SKM-1 (cell line): ENCODE data around the gene MAP3K8.
"Not testable (repeated sequence)": the region's sequence is repeated elsewhere in the genome, so short reads cannot be mapped to it uniquely, and the experiment has no call there.

Experiments used
- DNase-seq: peaks from one replicate; lab custom pipeline; 2025; ENCODE audit not compliant: unreplicated experiment; lab: John Stamatoyannopoulos, UW

The MAP3K8 gene

DNA sequence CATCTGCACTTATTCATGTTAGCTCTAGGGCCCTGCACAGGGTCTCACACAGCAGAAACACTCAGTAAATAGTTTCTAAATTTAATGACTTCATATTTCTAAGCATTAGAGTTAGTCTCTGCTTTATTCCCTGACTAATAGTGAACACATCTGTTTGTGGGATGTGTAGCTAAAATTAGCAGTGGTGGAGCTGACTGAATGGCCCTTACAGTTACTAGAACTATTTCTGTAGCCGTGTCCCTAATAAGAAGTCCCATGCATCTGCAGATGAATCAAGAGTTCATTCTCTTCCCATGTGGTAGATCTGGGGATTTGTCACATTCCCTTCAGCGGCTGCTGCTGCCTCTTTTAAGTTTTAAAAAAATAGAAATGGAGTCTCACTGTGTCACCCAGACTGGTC lies 11.7 kb downstream of the MAP3K8 start:
- no peak for DNase-seq

DNA sequence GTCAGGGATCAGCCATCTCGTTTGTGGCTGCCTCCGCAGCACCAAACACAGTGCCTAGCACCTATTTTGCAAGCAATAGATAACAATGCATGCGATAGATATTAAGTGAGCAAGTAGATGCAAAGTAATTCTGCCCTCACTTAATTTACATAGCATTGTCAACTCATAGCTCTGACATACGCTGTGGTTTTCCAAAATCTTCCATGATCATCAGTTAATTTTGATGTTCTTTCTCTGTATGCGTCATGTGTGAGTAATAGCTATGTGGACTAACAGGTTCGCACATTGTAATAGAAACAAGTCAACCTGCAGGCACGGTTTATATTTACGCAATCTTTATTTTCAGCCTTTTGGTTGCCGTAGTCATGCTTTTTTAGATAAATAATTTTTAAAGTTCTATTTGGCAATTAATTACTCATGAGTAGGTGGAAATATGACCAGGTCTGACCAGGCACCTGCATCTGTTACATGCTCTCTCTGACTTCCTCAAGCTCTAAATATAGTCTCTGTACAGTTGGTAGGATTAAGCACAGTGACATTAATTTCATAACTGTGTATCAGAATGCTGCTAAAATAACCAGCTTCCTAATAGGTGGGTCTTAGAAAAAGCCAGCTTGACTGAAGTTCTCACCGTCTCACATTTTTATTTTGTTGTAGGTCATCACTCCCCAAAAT lies 13.3 kb downstream of the MAP3K8 start:
- no peak for DNase-seq

DNA sequence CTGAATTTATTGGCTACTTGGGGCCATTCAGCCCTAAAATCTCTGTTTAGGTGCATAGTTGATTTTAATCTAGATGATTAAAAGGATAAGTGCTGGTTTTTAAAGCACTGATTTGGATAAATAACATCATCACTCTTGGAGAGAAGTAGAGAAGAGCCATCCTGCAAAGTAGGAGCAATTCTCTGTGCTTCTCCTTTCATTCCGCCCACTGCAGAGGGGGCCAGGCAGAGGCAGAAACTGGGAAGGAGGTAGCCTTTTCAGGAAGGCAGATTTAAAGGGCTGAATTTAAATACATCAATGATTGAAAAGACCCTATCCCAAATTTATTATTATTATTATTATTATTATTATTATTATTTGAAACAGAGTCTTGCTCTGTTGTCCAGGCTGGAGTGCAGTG lies 14.1 kb downstream of the MAP3K8 start:
- DNase-seq, result no peak

DNA sequence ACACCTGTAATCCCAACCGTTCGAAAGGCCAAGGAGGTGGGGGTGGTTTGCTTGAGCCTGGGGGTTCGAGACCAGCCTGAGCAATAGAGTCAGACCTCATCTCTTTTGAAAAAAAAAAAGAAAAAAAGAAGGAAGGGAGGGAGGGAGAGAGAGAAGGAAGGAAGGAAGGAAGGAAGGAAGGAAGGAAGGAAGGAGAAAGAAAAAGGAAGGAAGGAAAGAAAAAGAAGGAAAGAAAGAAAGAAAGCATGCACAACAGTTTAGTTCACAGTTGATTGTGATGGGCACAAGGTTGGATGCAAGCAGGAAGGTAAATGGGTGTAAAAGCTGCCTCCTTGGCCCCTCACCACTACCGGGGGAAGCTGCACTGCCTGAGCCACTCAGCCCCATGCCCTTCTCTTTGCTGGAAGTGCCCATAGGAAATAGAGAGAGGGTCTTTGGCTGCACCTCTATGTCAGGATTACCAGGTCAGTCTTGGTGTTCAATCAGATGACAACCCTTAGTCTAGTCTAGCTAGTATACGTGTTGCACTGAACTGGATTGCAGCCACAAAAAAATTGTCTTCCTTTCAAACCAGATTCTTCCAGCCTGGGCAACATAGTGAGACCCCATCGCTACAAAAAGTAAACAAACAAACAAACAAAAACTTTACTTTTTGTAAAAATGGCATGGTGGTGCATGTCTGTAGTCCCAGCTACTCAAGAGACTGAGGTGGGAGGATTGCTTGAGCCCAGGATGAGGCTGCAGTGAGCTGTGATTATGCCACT lies 20.0 kb downstream of the MAP3K8 start:
- no peak for DNase-seq

GRCh38 chr10:30454744-30455510 lies 20.9 kb downstream of the MAP3K8 start:
- DNase-seq, result no peak

GRCh38 chr10:30455816-30456215 lies 21.8 kb downstream of the MAP3K8 start:
- DNase-seq, result no peak

DNA sequence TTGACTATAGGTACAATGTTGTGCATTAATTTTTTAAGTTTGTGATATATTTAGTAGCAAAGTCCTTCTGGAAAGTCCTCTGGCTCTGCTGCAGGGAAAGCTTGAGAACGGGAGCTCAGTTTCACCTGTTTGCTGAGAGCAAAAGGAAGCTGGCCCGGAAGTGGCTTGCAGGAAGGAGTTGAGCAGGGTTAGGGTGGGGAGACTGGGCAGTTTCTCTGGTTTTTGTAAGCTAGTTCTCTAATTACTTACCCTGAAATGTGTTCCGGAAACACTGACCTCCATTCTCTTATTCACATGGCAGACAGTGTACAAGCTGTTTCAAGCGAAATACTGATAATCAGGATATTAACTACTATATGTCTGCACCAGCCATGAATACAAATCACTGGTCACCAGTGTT lies 22.3 kb downstream of the MAP3K8 start:
- peak; percentile 64 for DNase-seq

DNA sequence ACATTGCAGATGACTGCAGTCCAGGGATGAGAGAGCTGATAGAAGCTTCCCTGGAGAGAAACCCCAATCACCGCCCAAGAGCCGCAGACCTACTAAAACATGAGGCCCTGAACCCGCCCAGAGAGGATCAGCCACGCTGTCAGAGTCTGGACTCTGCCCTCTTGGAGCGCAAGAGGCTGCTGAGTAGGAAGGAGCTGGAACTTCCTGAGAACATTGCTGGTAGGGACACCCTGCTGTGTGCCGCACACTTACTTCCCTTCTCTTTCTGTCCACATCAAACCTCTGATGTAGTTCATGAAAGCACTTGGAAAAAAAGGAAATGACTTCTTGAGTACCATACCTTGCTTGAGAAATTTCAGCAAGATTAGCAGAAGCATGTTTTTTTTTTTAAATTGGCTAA lies 25.3 kb downstream of the MAP3K8 start:
- DNase-seq, result peak; percentile 31

- DNase-seq, result no peak
Observed at GRCh38 chr10:30460121-30460520, 26.1 kb downstream of the MAP3K8 start.

GRCh38 chr10:30462513-30462912 lies 28.5 kb downstream of the MAP3K8 start:
- no peak for DNase-seq

GRCh38 chr10:30463944-30464451 lies 30.0 kb downstream of the MAP3K8 start:
- no peak for DNase-seq

- no peak for DNase-seq
Observed at GRCh38 chr10:30464675-30465074, 30.7 kb downstream of the MAP3K8 start.

DNA sequence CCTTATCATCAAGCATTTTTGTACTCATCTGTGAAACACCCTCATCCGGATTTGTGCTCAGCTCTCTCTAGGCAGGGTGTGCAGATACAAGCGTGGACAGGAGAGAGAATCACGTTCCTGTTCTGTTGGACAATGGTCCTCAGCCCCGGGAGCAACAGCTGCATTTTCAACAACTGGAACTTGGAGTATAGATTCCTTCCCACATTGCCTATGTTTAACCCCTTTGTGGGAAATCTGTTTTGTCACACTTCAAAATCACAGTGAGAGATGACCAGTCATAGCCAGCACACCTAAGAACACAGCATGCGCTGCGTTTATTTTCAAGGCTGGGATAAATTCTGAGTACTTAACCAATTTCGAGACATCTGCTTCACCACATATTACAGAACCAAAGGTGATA lies 32.5 kb downstream of the MAP3K8 start:
- no peak for DNase-seq

DNA sequence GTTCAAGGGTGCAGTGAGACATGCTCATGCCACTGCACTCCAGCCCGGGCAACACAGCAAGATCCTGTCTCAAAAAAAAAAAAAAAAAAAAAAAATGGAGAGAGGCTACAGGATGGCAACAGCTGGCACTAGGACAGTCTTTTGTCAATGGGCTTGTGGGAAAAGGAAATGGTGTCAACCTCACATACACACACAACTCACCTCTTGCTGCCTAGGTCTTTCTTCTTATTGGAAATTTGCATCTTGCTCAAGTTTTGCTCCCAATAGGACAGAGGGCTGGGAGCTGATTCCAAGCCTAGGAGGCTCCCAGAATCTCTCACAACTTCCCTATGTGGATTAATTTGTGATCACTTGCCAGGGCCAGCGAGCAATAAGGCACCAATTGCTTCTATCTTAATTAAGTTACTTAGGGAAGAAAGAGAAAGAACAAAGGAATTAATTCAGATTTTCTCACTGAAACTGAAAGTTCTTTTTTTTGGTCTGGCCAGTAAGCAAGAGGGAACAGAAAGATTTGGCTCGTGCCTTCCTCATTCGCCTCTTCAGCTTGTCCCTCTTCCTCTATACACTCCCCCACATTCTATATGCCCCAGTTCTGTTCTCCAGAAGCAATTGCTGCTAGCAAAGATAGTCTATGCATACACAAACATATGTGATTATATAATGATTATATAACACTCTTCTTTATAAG lies 33.8 kb downstream of the MAP3K8 start:
- peak; percentile 45 for DNase-seq

GRCh38 chr10:30472414-30473155 lies 38.6 kb downstream of the MAP3K8 start:
- DNase-seq, result no peak

- not testable (repeated sequence) for DNase-seq
Observed at GRCh38 chr10:30475515-30475914, 41.5 kb downstream of the MAP3K8 start.

DNA sequence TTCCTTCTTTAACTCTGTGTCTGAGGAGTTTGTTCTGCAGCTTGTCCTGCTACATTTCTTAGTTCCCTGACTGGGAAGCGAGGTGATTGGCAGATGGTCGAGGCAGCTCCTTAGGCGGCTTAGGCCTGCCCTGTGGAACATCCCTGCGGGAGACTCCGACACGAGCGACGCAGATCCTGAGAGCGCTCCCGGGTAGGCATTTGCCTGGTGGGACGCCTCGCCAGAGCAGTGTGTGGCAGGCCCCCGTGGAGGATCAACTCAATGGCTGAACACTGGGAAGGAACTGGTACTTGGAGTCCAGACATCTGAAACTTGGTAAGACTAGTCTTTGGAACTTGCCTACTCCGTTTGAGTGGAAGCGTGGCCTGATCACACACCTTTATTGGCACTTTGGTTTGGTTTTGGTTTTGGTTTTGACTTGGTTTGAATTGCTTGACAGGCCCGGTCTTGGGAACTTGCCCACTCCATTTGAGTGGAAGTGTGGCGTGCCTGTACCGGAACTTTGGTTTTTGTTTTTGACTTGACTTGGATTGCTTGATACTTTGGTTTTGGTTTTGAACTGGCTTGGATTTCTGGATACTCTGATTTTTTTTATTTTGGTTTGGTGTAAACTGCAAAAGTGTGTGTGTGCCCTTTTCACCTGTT lies 42.6 kb downstream of the MAP3K8 start:
- no peak for DNase-seq

DNA sequence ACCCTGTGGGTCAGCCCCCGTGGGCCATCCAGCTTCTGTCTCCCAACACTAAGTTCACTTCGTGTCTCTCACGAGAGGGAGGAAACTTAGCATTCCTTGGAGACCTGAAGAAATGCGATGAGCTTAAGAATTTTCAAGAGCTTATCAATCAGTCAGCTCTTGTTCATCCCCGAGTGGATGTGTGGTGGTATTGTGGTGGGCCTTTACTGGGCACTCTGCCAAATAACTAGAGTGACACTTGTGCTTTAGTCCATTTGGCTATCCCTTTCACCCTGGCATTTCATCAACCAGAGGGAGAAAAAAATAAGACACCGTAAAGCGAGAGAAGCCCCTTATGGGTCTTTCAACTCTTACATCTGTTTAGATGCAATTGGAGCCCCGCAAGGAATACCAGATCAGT lies 45.5 kb downstream of the MAP3K8 start:
- DNase-seq, result not testable (repeated sequence)

GRCh38 chr10:30481603-30482002 lies 47.6 kb downstream of the MAP3K8 start:
- no peak for DNase-seq

DNA sequence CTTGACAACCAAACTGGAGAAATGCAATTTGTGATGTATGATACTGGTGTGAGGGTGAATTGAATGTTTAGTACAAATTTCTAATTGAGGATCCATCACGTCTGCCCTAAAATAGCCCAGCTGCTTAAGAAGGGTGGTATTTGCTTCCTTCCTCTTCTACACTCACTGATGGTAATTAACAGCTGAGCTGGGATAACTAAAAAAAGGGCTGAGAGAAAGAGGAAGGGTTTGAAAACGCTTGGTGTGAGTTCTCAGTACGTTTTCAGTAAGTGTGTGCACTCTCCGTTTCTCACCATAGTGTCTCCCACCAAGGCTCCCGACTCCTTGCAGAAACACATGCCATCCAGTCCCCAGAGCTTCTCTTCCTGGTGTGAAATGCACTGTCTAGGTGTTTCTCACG lies 54.3 kb downstream of the MAP3K8 start:
- peak; percentile 24 for DNase-seq
